Heart left ventricle (tissue), 16 donors: ENCODE measurements around the gene PPP1R14C. TPM values are rescaled to one million over a fixed set of nuclear protein-coding genes. Genes with fewer than 3 reads are reported as not detected.

Experiments
- ATAC-seq, 4 donors: fragments of 200-7000 bp; cut with Tn5 transposase; one replicate each; pipeline ENCODE4 v1.9.1; 2020 to 2022; ENCODE audit warnings: moderate library complexity in 4 of 4, mild to moderate bottlenecking in 3 of 4, moderate number of reproducible peaks in 1 of 4
- DNase-seq, 5 donors: peaks; one replicate each; pipeline ENCODE4 v3.0.0-alpha.2; 2020
- H3K27ac ChIP-seq, 12 donors: fragments of 200-600 bp; sonication (generic) in 4 of 12; one replicate each; pipeline versions ENCODE4 v1.5.0 to v1.8.0; 2016 to 2022; ENCODE audit warnings: mild to moderate bottlenecking in 2 of 12
- H3K27me3 ChIP-seq, 9 donors: fragments of 200-600 bp; sonication (generic) in 2 of 9; one replicate each; pipeline versions ENCODE4 v1.5.1 to v1.8.0; 2016 to 2022; ENCODE audit warnings: mild to moderate bottlenecking in 3 of 9
- H3K36me3 ChIP-seq, 9 donors: fragments of 200-600 bp; sonication (generic) in 2 of 9; one replicate each; pipeline versions ENCODE4 v1.5.0 to v1.8.0; 2018 to 2022; ENCODE audit warnings: mild to moderate bottlenecking in 2 of 9
- H3K4me1 ChIP-seq, 12 donors: fragments of 200-600 bp; sonication (generic) in 4 of 12; one replicate each; pipeline versions ENCODE4 v1.5.0 to v1.8.0; 2016 to 2022; ENCODE audit warnings: mild to moderate bottlenecking in 3 of 12
- H3K4me3 ChIP-seq, 12 donors: fragments of 200-600 bp; sonication (generic) in 4 of 12; one replicate each; pipeline versions ENCODE4 v1.5.0 to v1.8.0; 2017 to 2022; ENCODE audit warnings: mild to moderate bottlenecking in 9 of 12, moderate library complexity in 4 of 12
- H3K9me3 ChIP-seq, 12 donors: fragments of 200-600 bp; sonication (generic) in 4 of 12; one replicate each; pipeline versions ENCODE4 v1.5.0 to v1.8.0; 2016 to 2022; ENCODE audit warnings: mild to moderate bottlenecking in 1 of 12
- POLR2A ChIP-seq, 2 donors: fragments of 450-650 bp; IDR thresholded peaks; one replicate each; pipeline ENCODE4 v1.6.1; 2017; ENCODE audit warnings: antibody characterized with exemption in 2 of 2, mild to moderate bottlenecking in 2 of 2, moderate library complexity in 2 of 2
- WGBS, 4 donors: extraction: QIAGEN DNeasy Blood & Tissue Kit in 2 of 4; methylation state at CpG; one replicate each; pipeline versions ENCODE4 v1.1.5 to v1.1.7; 2013 to 2018; 5-methylcytosine and 5-hydroxymethylcytosine counted together
- intact Hi-C, 10 donors: fragments of 100-400 bp; cut with DNase I; formaldehyde crosslinking; loops; one replicate each; pipeline versions ENCODE4 v1.11.1 to v1.14.2; 2022
- polyA plus RNA-seq, 2 donors: library from polyadenylated mRNA; stranded (reverse); fragments of 200-250 nt; gene quantifications; one replicate each; pipeline ENCODE4 v1.2.3, GENCODE V29; 2013
- total RNA-seq, 9 donors: library from RNA; depleted of rRNA in 2 of 9; stranded (reverse); fragments of >200 nt in 2 of 9; fragmentation: NEBNext Ultra II Directional in 3 of 9; extraction: Animal tissue kit (Norgen Biotek cat#: 25700) in 3 of 9; gene quantifications; one replicate each; pipeline versions ENCODE4 v1.1.0 to v1.2.4, GENCODE V29; 2016 to 2023
- TF ChIP-seq, protein P1 (sequence below), 12 donors: fragments of 200-600 bp; sonication (generic) in 4 of 12; IDR thresholded peaks; one replicate each; pipeline versions ENCODE4 v1.5.0 to v1.8.0; 2018 to 2022; ENCODE audit warnings: antibody characterized with exemption in 12 of 12, mild to moderate bottlenecking in 5 of 12
- donor health status: ischemic (EF 13 %, LVEDD 7.1; RV severe dilation, severe dysfunction).
- donor health status: healthy with polysubstance abuse.
- donor health status: DM: no; HTN: yes; CAD: no.
- donor health status: DM: no; HTN: no; CAD: no.
- donor health status: ischemic (EF 25% LVEDD 6.9; RV normal size, moderate dysfunction).
- donor health status: ischemic (EF 25% LVEDD 5.7; RV mildly dilated, moderate dysfunction).
- donor health status: healthy.
- donor health status: DM: yes; HTN: yes; CAD: no.
- donor health status: ischemic (EF 35%, LVEDD 5.7; RV mildly dilated, moderate dysfunction).
- donor health status: nonischemic (EF 11% LVEDD 7.7; RV severe dilation, severe dysfunction).
- donor health status: DM: yes; HTN: yes; CAD: no.
- donor health status: PGD.
- donor health status: ischemic (EF 29% LVEDD 5.4; RV normal size, mild dysfunction).
- donor health status: nonischemic (EF 23%, LVEDD 6.1; RV moderate dilation, normal function).

Gene PPP1R14C
- total and polyA plus RNA-seq, 11 donors: 41.1 to 143 (median 75.7) TPM

- ATAC-seq (no peak), DNase-seq (no peak)
- WGBS, 4 donors: 83 to 91% (median 87%) methylated on average over 9 to 11 of the region's 11 CpGs
Observed at GRCh38 chr6:150211700-150212511, 69.1 kb downstream of the PPP1R14C start.

GRCh38 chr6:150212778-150213177, 69.9 kb downstream of the PPP1R14C start:
- WGBS, 4 donors: 43 to 45% (median 44%) methylated on average over 10 of the region's 10 CpGs
- Histone ChIP-seq H3K27me3 (no peaks in the 10 kb centered on the region), H3K36me3 (peaks cover 0 to 6% (median 0%) of the 10 kb centered on the region in 9 donors), H3K9me3 (no peaks in the 10 kb centered on the region), H3K27ac (no peak overlapping the region), H3K4me1 (peaks cover 0 to 38% (median 18%) of the 10 kb centered on the region in 12 donors), H3K4me3 (no peak overlapping the region)
- no peak for TF ChIP-seq POLR2A (IDR thresholded peaks at IDR 0.05)
- TF ChIP-seq, protein P1, sequence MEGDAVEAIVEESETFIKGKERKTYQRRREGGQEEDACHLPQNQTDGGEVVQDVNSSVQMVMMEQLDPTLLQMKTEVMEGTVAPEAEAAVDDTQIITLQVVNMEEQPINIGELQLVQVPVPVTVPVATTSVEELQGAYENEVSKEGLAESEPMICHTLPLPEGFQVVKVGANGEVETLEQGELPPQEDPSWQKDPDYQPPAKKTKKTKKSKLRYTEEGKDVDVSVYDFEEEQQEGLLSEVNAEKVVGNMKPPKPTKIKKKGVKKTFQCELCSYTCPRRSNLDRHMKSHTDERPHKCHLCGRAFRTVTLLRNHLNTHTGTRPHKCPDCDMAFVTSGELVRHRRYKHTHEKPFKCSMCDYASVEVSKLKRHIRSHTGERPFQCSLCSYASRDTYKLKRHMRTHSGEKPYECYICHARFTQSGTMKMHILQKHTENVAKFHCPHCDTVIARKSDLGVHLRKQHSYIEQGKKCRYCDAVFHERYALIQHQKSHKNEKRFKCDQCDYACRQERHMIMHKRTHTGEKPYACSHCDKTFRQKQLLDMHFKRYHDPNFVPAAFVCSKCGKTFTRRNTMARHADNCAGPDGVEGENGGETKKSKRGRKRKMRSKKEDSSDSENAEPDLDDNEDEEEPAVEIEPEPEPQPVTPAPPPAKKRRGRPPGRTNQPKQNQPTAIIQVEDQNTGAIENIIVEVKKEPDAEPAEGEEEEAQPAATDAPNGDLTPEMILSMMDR (IDR thresholded peaks at IDR 0.05): no peak
- DNase-seq (no peak), ATAC-seq (peak in 3 of 4 donors; percentile 11 to 38 (median 35))
- intact Hi-C loops: no loop called here

More at GRCh38 chr6:150211700-150212511, 69.1 kb downstream of the PPP1R14C start:
- Histone ChIP-seq H3K4me3 (no peak overlapping the region), H3K9me3 (no peaks in the 10 kb centered on the region), H3K27ac (no peak overlapping the region), H3K36me3 (peaks cover 0 to 6% (median 0%) of the 10 kb centered on the region in 9 donors), H3K27me3 (no peaks in the 10 kb centered on the region), H3K4me1 (peaks cover 0 to 38% (median 20%) of the 10 kb centered on the region in 12 donors)
- no peak for TF ChIP-seq POLR2A (IDR thresholded peaks at IDR 0.05)
- TF ChIP-seq, protein P1 (IDR thresholded peaks at IDR 0.05): no peak
- intact Hi-C loops: no loop called here

GRCh38 chr6:150213301-150213700, 70.5 kb downstream of the PPP1R14C start:
- Histone ChIP-seq H3K4me1 (peaks cover 0 to 34% (median 15%) of the 10 kb centered on the region in 12 donors), H3K27me3 (no peaks in the 10 kb centered on the region), H3K9me3 (no peaks in the 10 kb centered on the region), H3K27ac (no peak overlapping the region), H3K36me3 (peaks cover 0 to 6% (median 0%) of the 10 kb centered on the region in 9 donors), H3K4me3 (no peak overlapping the region)
- 44 to 57% (median 47%) methylated on average over 1 of the region's 1 CpG for WGBS, 4 donors
- no peak for DNase-seq
- TF ChIP-seq, protein P1 (IDR thresholded peaks at IDR 0.05): no peak
- no peak for TF ChIP-seq POLR2A (IDR thresholded peaks at IDR 0.05)
- intact Hi-C loops: no loop called here
- ATAC-seq: peak in 1 of 4 donors; percentile 23

- H3K36me3 ChIP-seq: peaks cover 0 to 6% (median 0%) of the 10 kb centered on the region in 9 donors
- no peak for TF ChIP-seq POLR2A (IDR thresholded peaks at IDR 0.05)
- TF ChIP-seq, protein P1 (IDR thresholded peaks at IDR 0.05): no peak
- intact Hi-C loops: no loop called here
- H3K4me3 ChIP-seq: no peak overlapping the region
- H3K27ac ChIP-seq: no peak overlapping the region
- no peak for DNase-seq
- no peaks in the 10 kb centered on the region for H3K9me3 ChIP-seq
- peaks cover 0 to 24% (median 12%) of the 10 kb centered on the region in 12 donors for H3K4me1 ChIP-seq
- no peaks in the 10 kb centered on the region for H3K27me3 ChIP-seq
- no peak for ATAC-seq
Observed at GRCh38 chr6:150214310-150214709, 71.5 kb downstream of the PPP1R14C start.
